CD4-positive, alpha-beta memory T cell (primary cell): Measurements from ENCODE around the gene APOL6. TPM values are rescaled to one million over a fixed set of nuclear protein-coding genes. Genes with fewer than 3 reads are reported as not detected.

ENCODE experiments used
- CTCF ChIA-PET: fragments of 350-600 bp; sonication (Branson Sonifier 250); formaldehyde crosslinking; loops from one replicate; lab custom pipeline; 2021; ENCODE audit warnings: inconsistent platforms; ENCODE audit not compliant: partially characterized antibody; lab: Charles Lee
- POLR2A ChIA-PET: fragments of 350-600 bp; sonication (Branson Sonifier 250); formaldehyde crosslinking; loops from one replicate; lab custom pipeline; 2021; ENCODE audit not compliant: partially characterized antibody; lab: Charles Lee
- DNase-seq, 5 donors: peaks; one replicate each; pipeline versions ENCODE4 v3.0.0 to v3.0.0-alpha.2; 2020 to 2022; ENCODE audit warnings: mixed read lengths in 1 of 5
- H3K27ac ChIP-seq: one replicate; pipeline ENCODE4 v1.7.0; 2013; ENCODE audit warnings: low read depth, low read length
- H3K27me3 ChIP-seq: 2 replicates; pipeline ENCODE4 v1.7.0; 2013; ENCODE audit warnings: mild to moderate bottlenecking, low read length, moderate library complexity; ENCODE audit not compliant: insufficient read depth
- H3K36me3 ChIP-seq: 2 replicates; pipeline ENCODE4 v1.7.0; 2013; ENCODE audit warnings: mild to moderate bottlenecking, low read length, moderate library complexity; ENCODE audit not compliant: insufficient read depth
- H3K4me1 ChIP-seq: 2 replicates; pipeline ENCODE4 v1.7.0; 2013; ENCODE audit warnings: mild to moderate bottlenecking, low read length, moderate library complexity; ENCODE audit not compliant: insufficient read depth
- H3K4me3 ChIP-seq, 2 donors: one replicate each; pipeline ENCODE4 v1.7.0; 2013; ENCODE audit warnings: low read length in 2 of 2, mild to moderate bottlenecking in 1 of 2
- H3K9me3 ChIP-seq, 2 donors: one replicate each; pipeline ENCODE4 v1.7.0; 2013; ENCODE audit warnings: low read length in 2 of 2, control low read depth in 1 of 2; ENCODE audit not compliant: control insufficient read depth in 1 of 2
- H3K27ac Mint-ChIP-seq, 7 donors: one replicate each; pipeline ENCODE4 v1.8.0; 2020 to 2021; ENCODE audit warnings: mixed read lengths in 7 of 7, mild to moderate bottlenecking in 6 of 7, inconsistent platforms in 3 of 7, moderate library complexity in 3 of 7
- H3K27me3 Mint-ChIP-seq, 2 donors: one replicate each; pipeline ENCODE4 v1.8.0; 2020 to 2021; ENCODE audit warnings: mixed read lengths in 2 of 2
- H3K36me3 Mint-ChIP-seq, 2 donors: one replicate each; pipeline ENCODE4 v1.8.0; 2020 to 2021; ENCODE audit warnings: mixed read lengths in 2 of 2, inconsistent platforms in 1 of 2, mild to moderate bottlenecking in 1 of 2
- H3K4me1 Mint-ChIP-seq, 4 donors: one replicate each; pipeline ENCODE4 v1.8.0; 2020 to 2021; ENCODE audit warnings: mixed read lengths in 4 of 4, mild to moderate bottlenecking in 1 of 4
- H3K4me3 Mint-ChIP-seq, 8 donors: one replicate each; pipeline ENCODE4 v1.8.0; 2020 to 2021; ENCODE audit warnings: mixed read lengths in 8 of 8, mild to moderate bottlenecking in 7 of 8, moderate library complexity in 6 of 8, inconsistent platforms in 3 of 8
- H3K9me3 Mint-ChIP-seq, 8 donors: one replicate each; pipeline ENCODE4 v1.8.0; 2020 to 2021; ENCODE audit warnings: mixed read lengths in 8 of 8, mild to moderate bottlenecking in 5 of 8, inconsistent platforms in 3 of 8, moderate library complexity in 1 of 8
- intact Hi-C: fragments of 100-400 bp; cut with micrococcal nuclease; formaldehyde crosslinking; loops from one replicate; pipeline ENCODE4 v1.15.1; 2023
- polyA plus RNA-seq, 2 donors: library from polyadenylated mRNA; unstranded; fragments of 300-500 nt; fragmentation: Illumina TruSeq; gene quantifications; one replicate each; pipeline ENCODE4 v1.2.3, GENCODE V29; 2021
- total RNA-seq, 2 experiments: library from RNA; stranded (reverse); gene quantifications; one replicate each; pipeline ENCODE4 v1.2.3, GENCODE V29; 2021

Gene APOL6
- total RNA-seq (10 to 100 TPM; 50.6 to 52.0 TPM), polyA plus RNA-seq (10 to 100 TPM in 1 of 2 donors, 1 to 10 TPM in 1; 8.5 to 24.1 TPM)

- ChIA-PET POLR2A (interaction anchor here (0.7 to 6.6 kb wide), 15 partner anchors 9 to 833 kb away, joined by 3 to 214 read pairs (median 5); partner anchors contain the start of genes APOL3, TOM1 and TXN2), CTCF (interaction anchor here (0.7 to 1.9 kb wide), 8 partner anchors 9 to 68 kb away, joined by 3 to 13 read pairs (median 7); no protein-coding TSS in a partner anchor)
These were observed at the start of gene APOL6 for GRCh38 chr22:35648066-35649025. APOL6 (plus strand) TSS chr22:35648446; CDS start chr22:35656426, 7,980 bp downstream.

GRCh38 chr22:35599364-35599763 is 48.9 kb upstream of the APOL6 start:
- no peaks in the 10 kb centered on the region for H3K4me1 ChIP-seq
- ChIA-PET CTCF (no interaction called here), POLR2A (no interaction called here)
- H3K27ac ChIP-seq: no peak overlapping the region
- no peaks in the 10 kb centered on the region for H3K4me1 Mint-ChIP-seq
- H3K27ac Mint-ChIP-seq: no peak overlapping the region
- H3K27me3 Mint-ChIP-seq: peaks cover 0 to 6% of the 10 kb centered on the region in 2 donors
- H3K36me3 ChIP-seq: no peaks in the 10 kb centered on the region
- H3K36me3 Mint-ChIP-seq: no peaks in the 10 kb centered on the region
- H3K4me3 ChIP-seq: no peak overlapping the region
- intact Hi-C loops: no loop called here
- no peaks in the 10 kb centered on the region for H3K27me3 ChIP-seq
- H3K4me3 Mint-ChIP-seq: no peak overlapping the region
- H3K9me3 ChIP-seq: no peaks in the 10 kb centered on the region
- H3K9me3 Mint-ChIP-seq: no peaks in the 10 kb centered on the region
- DNase-seq: no peak

More at GRCh38 chr22:35648066-35649025, at the start of gene APOL6:
- H3K9me3 ChIP-seq: no peaks in the 10 kb centered on the region
- peaks cover 22 to 30% of the 10 kb centered on the region in 2 donors for H3K36me3 Mint-ChIP-seq
- H3K27ac Mint-ChIP-seq: peak within 1 kb of the TSS; percentile 99 to 100 (median 99)
- H3K27ac ChIP-seq: peak within 1 kb of the TSS; percentile 96
- no peaks in the 10 kb centered on the region for H3K36me3 ChIP-seq
- H3K4me1 Mint-ChIP-seq: peaks cover 14 to 65% (median 35%) of the 10 kb centered on the region in 4 donors
- peaks cover 33% of the 10 kb centered on the region for H3K4me1 ChIP-seq
- peak within 1 kb of the TSS; percentile 90 for H3K4me3 ChIP-seq
- peak; percentile 78 to 83 (median 80) for DNase-seq
- intact Hi-C loops: loop anchor here (1.0 to 5.0 kb wide), 2 partner anchors 12 to 54 kb away; no protein-coding TSS in a partner anchor
- H3K27me3 Mint-ChIP-seq: no peaks in the 10 kb centered on the region
- H3K4me3 Mint-ChIP-seq: peak within 1 kb of the TSS; percentile 100
- H3K9me3 Mint-ChIP-seq: peaks cover 0 to 5% (median 0%) of the 10 kb centered on the region in 8 donors
- H3K27me3 ChIP-seq: no peaks in the 10 kb centered on the region

GRCh38 chr22:35600476-35600875 is 47.8 kb upstream of the APOL6 start:
- H3K27me3 ChIP-seq: no peaks in the 10 kb centered on the region
- Mint-ChIP-seq H3K4me1 (no peaks in the 10 kb centered on the region), H3K27me3 (peaks cover 0 to 6% of the 10 kb centered on the region in 2 donors), H3K27ac (no peak overlapping the region), H3K9me3 (no peaks in the 10 kb centered on the region), H3K4me3 (no peak overlapping the region), H3K36me3 (no peaks in the 10 kb centered on the region)
- no peaks in the 10 kb centered on the region for H3K9me3 ChIP-seq
- H3K4me3 ChIP-seq: no peak overlapping the region
- H3K4me1 ChIP-seq: no peaks in the 10 kb centered on the region
- no peaks in the 10 kb centered on the region for H3K36me3 ChIP-seq
- intact Hi-C loops: no loop called here
- CTCF ChIA-PET: no interaction called here
- H3K27ac ChIP-seq: no peak overlapping the region
- no peak for DNase-seq
- POLR2A ChIA-PET: no interaction called here

- Histone ChIP-seq H3K36me3 (no peaks in the 10 kb centered on the region), H3K4me3 (no peak overlapping the region), H3K9me3 (no peaks in the 10 kb centered on the region), H3K27me3 (no peaks in the 10 kb centered on the region), H3K4me1 (no peaks in the 10 kb centered on the region), H3K27ac (no peak overlapping the region)
- no peak overlapping the region for H3K4me3 Mint-ChIP-seq
- intact Hi-C loops: no loop called here
- H3K36me3 Mint-ChIP-seq: no peaks in the 10 kb centered on the region
- POLR2A ChIA-PET: no interaction called here
- CTCF ChIA-PET: no interaction called here
- peaks cover 0 to 4% of the 10 kb centered on the region in 2 donors for H3K27me3 Mint-ChIP-seq
- DNase-seq: no peak
- H3K27ac Mint-ChIP-seq: no peak overlapping the region
- no peaks in the 10 kb centered on the region for H3K4me1 Mint-ChIP-seq
- no peaks in the 10 kb centered on the region for H3K9me3 Mint-ChIP-seq
These were observed 47.1 kb upstream of the APOL6 start for GRCh38 chr22:35601013-35601580.

- DNase-seq: no peak
- intact Hi-C loops: no loop called here
- ChIA-PET POLR2A (no interaction called here), CTCF (no interaction called here)
- Mint-ChIP-seq H3K27me3 (peaks cover 3 to 6% of the 10 kb centered on the region in 2 donors), H3K9me3 (no peaks in the 10 kb centered on the region), H3K4me3 (no peak overlapping the region), H3K4me1 (no peaks in the 10 kb centered on the region), H3K27ac (peak overlapping the region in 1 of 7 donors; percentile 61), H3K36me3 (no peaks in the 10 kb centered on the region)
- H3K4me1 ChIP-seq: no peaks in the 10 kb centered on the region
- no peaks in the 10 kb centered on the region for H3K9me3 ChIP-seq
- no peak overlapping the region for H3K27ac ChIP-seq
- H3K36me3 ChIP-seq: no peaks in the 10 kb centered on the region
- no peaks in the 10 kb centered on the region for H3K27me3 ChIP-seq
- H3K4me3 ChIP-seq: no peak overlapping the region
These were observed 46.3 kb upstream of the APOL6 start for GRCh38 chr22:35601743-35602615.

- H3K36me3 Mint-ChIP-seq: no peaks in the 10 kb centered on the region
- no peaks in the 10 kb centered on the region for H3K36me3 ChIP-seq
- intact Hi-C loops: no loop called here
- no peaks in the 10 kb centered on the region for H3K9me3 Mint-ChIP-seq
- H3K4me1 ChIP-seq: no peaks in the 10 kb centered on the region
- peak overlapping the region in 2 of 7 donors; percentile 11 to 76 for H3K27ac Mint-ChIP-seq
- no peak overlapping the region for H3K4me3 Mint-ChIP-seq
- H3K9me3 ChIP-seq: no peaks in the 10 kb centered on the region
- H3K4me3 ChIP-seq: no peak overlapping the region
- CTCF ChIA-PET: no interaction called here
- no peak overlapping the region for H3K27ac ChIP-seq
- POLR2A ChIA-PET: no interaction called here
- DNase-seq: no peak
- no peaks in the 10 kb centered on the region for H3K4me1 Mint-ChIP-seq
- no peaks in the 10 kb centered on the region for H3K27me3 ChIP-seq
- H3K27me3 Mint-ChIP-seq: peaks cover 13 to 15% of the 10 kb centered on the region in 2 donors
These were observed 43.5 kb upstream of the APOL6 start for GRCh38 chr22:35604621-35605368.
